Measurements from ENCODE around the gene SLC39A12.

SLC39A12 gene

DNA sequence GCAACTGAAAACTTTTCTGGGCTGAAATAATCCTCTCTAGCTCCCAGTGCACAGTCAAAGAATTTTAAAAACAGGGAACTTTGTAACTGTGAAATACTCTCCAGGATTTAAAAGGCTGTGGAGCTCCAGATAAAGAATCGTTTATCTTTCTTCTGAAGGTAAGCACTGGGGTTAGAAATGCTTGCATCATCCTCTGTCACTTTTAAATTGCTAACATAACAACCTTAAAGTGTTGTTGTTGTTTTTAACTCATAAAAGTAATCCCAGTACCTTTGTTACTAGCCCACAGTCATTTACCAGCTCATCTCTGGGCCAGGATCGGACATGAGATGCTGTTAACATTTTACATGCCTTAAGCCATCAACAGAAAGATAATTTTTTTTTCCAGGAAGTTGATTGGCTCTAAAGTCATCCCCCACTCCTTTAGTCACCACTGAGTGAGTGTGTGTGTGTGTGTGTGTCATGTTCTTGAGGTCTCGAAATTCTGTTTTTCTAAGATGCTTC, at the start of gene SLC39A12:
TSS of gene SLC39A12 (plus strand) at position 51 of the 504 bp plus-strand sequence. CDS start 1,359 bp downstream, outside the sequence.
- DNase-seq (ENCODE audit: insufficient read length, low spot score), result no peak
- FAIRE-seq, result no peak

DNA sequence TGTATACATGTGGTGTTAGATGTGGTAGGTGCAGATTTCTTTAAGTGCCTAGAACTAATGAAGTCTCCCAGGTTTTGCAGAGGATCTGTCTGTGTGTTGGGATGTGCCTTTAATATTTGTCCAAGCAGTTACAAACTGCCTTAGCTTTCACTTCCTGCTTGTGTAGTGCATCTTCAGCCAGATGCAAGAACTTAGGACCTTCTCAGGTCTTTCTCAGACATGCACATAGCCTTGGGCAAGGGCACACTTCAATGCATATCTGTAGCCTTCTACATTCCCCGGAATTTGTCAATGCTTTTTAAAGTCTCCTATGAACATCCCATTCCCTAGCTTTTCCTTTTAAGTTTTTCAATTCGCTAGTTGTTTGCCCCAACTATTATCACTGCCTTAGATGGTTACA, 47.2 kb upstream of the SLC39A12 start:
- DNase-seq (ENCODE audit: insufficient read length, low spot score), result no peak
- no peak for TF ChIP-seq CTCF (IDR thresholded peaks at IDR 0.05; ENCODE audit: insufficient read depth, missing control alignments)
- FAIRE-seq, result no peak

More for the DNA sequence above, at the start of gene SLC39A12:
- no peak for TF ChIP-seq CTCF (IDR thresholded peaks at IDR 0.05; ENCODE audit: insufficient read depth, missing control alignments)

DNA sequence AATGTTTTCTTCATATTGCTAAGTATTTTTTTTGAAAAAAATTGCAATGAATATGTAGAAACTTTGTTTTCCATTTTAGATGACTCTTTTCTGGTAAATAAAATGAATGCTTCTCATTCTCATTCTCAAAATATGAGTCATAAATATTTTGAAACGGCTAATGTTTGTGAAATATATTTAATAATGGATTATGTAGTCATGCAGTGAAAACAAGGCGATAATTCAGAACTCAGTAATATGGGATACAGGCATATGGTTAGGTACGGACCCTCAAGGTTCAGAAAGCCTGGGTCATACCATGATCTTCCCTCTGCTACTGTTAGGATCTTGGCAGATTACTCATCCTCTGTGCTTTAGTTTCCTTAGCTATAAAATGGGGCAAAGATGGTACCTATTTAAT, 46.2 kb upstream of the SLC39A12 start:
- FAIRE-seq (no peak), DNase-seq (ENCODE audit: insufficient read length, low spot score) (no peak)
- no peak for TF ChIP-seq CTCF (IDR thresholded peaks at IDR 0.05; ENCODE audit: insufficient read depth, missing control alignments)

DNA sequence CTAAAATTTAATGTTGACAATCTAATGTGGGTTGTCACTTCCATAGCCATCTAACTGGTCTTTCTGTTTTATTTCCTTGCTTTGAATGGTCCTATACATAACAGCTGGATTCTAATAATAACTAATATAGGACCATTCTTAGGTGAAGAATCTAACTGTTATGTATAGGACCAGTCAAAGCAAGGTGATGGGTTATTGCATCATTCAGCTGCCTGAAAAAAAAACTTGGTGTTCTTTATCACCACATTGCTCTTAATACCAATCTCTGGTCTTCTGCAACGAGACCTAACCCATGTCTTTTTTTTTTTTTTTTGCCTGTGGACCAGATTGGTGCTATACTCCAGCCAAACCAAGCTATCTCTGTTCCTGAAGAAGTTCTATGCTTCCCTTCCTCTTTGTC, 45.7 kb upstream of the SLC39A12 start:
- TF ChIP-seq CTCF (IDR thresholded peaks at IDR 0.05; ENCODE audit: insufficient read depth, missing control alignments), result no peak
- FAIRE-seq (no peak), DNase-seq (ENCODE audit: insufficient read length, low spot score) (no peak)

GRCh38 chr10:17907641-17908040, 44.1 kb upstream of the SLC39A12 start:
- TF ChIP-seq CTCF (IDR thresholded peaks at IDR 0.05; ENCODE audit: insufficient read depth, missing control alignments), result no peak
- FAIRE-seq (peak; percentile 81), DNase-seq (ENCODE audit: insufficient read length, low spot score) (no peak)

DNA sequence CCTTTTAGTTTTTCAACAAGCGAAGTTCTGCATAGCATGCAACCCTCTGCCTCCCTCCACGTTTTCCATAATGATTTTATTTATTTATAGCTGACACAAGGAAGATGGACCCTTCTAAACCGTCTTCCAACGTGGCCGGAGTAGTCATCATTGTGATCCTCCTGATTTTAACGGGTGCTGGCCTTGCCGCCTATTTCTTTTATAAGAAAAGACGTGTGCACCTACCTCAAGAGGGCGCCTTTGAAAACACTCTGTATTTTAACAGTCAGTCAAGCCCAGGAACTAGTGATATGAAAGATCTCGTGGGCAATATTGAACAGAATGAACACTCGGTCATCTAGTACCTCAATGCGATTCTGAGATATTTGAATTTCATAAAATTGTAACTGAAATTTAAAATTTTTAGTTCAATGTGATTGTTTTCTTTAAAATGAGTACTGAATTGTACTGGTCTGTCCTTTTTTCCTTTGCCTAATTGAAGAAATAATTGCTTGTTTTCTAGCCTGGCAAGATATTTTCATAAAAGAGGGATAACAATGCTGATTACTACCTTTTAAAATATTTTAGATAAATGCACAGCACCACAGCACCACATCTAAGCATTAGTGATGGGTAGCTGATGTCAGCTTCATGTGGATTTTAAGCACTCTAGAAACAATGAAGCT, 41.5 kb upstream of the SLC39A12 start:
- DNase-seq (ENCODE audit: insufficient read length, low spot score) (no peak), FAIRE-seq (peak; percentile 58)
- peak; percentile 62 for TF ChIP-seq CTCF (IDR thresholded peaks at IDR 0.05; ENCODE audit: insufficient read depth, missing control alignments)

GRCh38 chr10:17912754-17913153, 39.0 kb upstream of the SLC39A12 start:
- FAIRE-seq (peak; percentile 81), DNase-seq (ENCODE audit: insufficient read length, low spot score) (no peak)
- TF ChIP-seq CTCF (IDR thresholded peaks at IDR 0.05; ENCODE audit: insufficient read depth, missing control alignments), result no peak

Data from D721Med (cell line).